Muscle layer of colon (tissue), 2 donors: ENCODE results near the gene TSHZ3.

Experiments used
- H3K27ac ChIP-seq: one replicate; pipeline ENCODE4 v1.7.0; 2013; ENCODE audit warnings: low read depth, mild to moderate bottlenecking, low read length, moderate library complexity
- H3K27me3 ChIP-seq, 2 donors: one replicate each; pipeline ENCODE4 v1.7.0; 2013; ENCODE audit warnings: low read length in 2 of 2, mild to moderate bottlenecking in 2 of 2; ENCODE audit not compliant: insufficient read depth in 2 of 2, control insufficient read depth in 1 of 2
- H3K36me3 ChIP-seq: one replicate; pipeline ENCODE4 v1.7.0; 2013; ENCODE audit warnings: mild to moderate bottlenecking, low read length; ENCODE audit not compliant: insufficient read depth
- H3K4me1 ChIP-seq: one replicate; pipeline ENCODE4 v1.7.0; 2013; ENCODE audit warnings: mild to moderate bottlenecking, low read length; ENCODE audit not compliant: insufficient read depth
- H3K4me3 ChIP-seq, 2 donors: one replicate each; pipeline ENCODE4 v1.7.0; 2013; ENCODE audit warnings: low read length in 2 of 2, low read depth in 1 of 2, mild to moderate bottlenecking in 1 of 2, moderate library complexity in 1 of 2
- H3K9ac ChIP-seq: one replicate; pipeline ENCODE4 v1.7.0; 2013; ENCODE audit warnings: low read length
- H3K9me3 ChIP-seq: one replicate; pipeline ENCODE4 v1.7.0; 2013; ENCODE audit warnings: mild to moderate bottlenecking, low read length
- donor health status: abdominal sarcoma.
- donor health status: Adenocarcinoma of cecum.

The TSHZ3 gene

DNA sequence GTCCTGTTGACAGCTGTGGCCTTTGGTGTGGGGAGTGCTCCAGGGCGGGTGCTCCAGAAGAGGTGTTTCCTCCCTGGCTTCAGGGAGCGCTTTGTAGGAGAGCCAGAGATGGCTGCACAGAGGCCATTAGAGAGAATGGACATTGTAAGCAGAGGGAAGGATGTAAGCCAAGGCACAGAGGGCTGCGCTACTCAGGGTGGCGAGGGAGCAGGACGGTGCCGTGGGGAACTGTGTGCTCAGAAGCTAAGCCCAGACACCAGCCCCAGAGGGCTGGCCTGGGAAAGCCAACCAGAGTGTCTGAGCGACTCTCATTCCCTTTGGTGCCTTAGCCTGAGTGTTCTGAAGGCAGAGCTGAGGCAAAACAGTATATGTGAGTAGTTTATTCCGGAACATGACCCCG lies 92.2 kb downstream of the TSHZ3 start:
- Histone ChIP-seq H3K4me3 (no peak overlapping the region), H3K9ac (no peak overlapping the region)

DNA sequence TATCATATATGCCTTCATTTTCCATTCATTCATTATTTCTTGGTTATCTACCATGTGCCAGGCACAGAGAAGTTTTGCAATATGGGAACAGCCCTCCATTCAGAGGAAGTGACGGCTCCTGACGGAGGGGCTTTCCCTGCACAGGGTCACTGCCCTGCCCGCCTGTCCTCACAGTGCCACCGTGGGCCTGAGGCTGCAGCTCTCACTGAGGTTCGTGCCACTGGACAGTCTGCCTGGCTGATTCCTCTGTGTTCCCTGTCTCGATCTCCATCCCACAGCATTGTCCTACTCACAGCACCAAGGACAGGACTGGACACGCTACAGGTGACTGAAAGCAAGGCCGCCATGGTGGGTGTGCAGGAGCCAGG lies 92.7 kb downstream of the TSHZ3 start:
- no peak overlapping the region for H3K9ac ChIP-seq
- H3K36me3 ChIP-seq = no peaks in the 10 kb centered on the region
- H3K27me3 ChIP-seq = no peaks in the 10 kb centered on the region
- no peaks in the 10 kb centered on the region for H3K9me3 ChIP-seq
- no peak overlapping the region for H3K27ac ChIP-seq
- peaks cover 8% of the 10 kb centered on the region for H3K4me1 ChIP-seq
- no peak overlapping the region for H3K4me3 ChIP-seq

More for the DNA sequence above, 92.2 kb downstream of the TSHZ3 start:
- Histone ChIP-seq H3K4me1 (peaks cover 13% of the 10 kb centered on the region), H3K27ac (no peak overlapping the region), H3K36me3 (no peaks in the 10 kb centered on the region), H3K27me3 (no peaks in the 10 kb centered on the region), H3K9me3 (no peaks in the 10 kb centered on the region)

- H3K4me3 ChIP-seq = no peak overlapping the region
- H3K27me3 ChIP-seq = no peaks in the 10 kb centered on the region
- peaks cover 4% of the 10 kb centered on the region for H3K4me1 ChIP-seq
- H3K36me3 ChIP-seq = no peaks in the 10 kb centered on the region
- no peaks in the 10 kb centered on the region for H3K9me3 ChIP-seq
- H3K27ac ChIP-seq = no peak overlapping the region
- no peak overlapping the region for H3K9ac ChIP-seq
Measured at GRCh38 chr19:31255831-31256592, 93.2 kb downstream of the TSHZ3 start.

- Histone ChIP-seq H3K9ac (no peak overlapping the region), H3K27ac (no peak overlapping the region), H3K36me3 (no peaks in the 10 kb centered on the region), H3K9me3 (no peaks in the 10 kb centered on the region), H3K4me3 (no peak overlapping the region), H3K4me1 (no peaks in the 10 kb centered on the region), H3K27me3 (no peaks in the 10 kb centered on the region)
Measured at GRCh38 chr19:31255174-31255799, 93.9 kb downstream of the TSHZ3 start.

GRCh38 chr19:31254611-31255010 lies 94.6 kb downstream of the TSHZ3 start:
- no peak overlapping the region for H3K9ac ChIP-seq
- H3K4me1 ChIP-seq = no peaks in the 10 kb centered on the region
- H3K9me3 ChIP-seq = no peaks in the 10 kb centered on the region
- H3K27me3 ChIP-seq = no peaks in the 10 kb centered on the region
- no peak overlapping the region for H3K27ac ChIP-seq
- H3K36me3 ChIP-seq = no peaks in the 10 kb centered on the region
- H3K4me3 ChIP-seq = no peak overlapping the region

- Histone ChIP-seq H3K9ac (no peak overlapping the region), H3K9me3 (no peaks in the 10 kb centered on the region), H3K27ac (no peak overlapping the region), H3K27me3 (no peaks in the 10 kb centered on the region), H3K4me1 (no peaks in the 10 kb centered on the region), H3K4me3 (no peak overlapping the region), H3K36me3 (no peaks in the 10 kb centered on the region)
Measured at GRCh38 chr19:31254180-31254551, 95.1 kb downstream of the TSHZ3 start.

GRCh38 chr19:31253526-31254179 lies 95.6 kb downstream of the TSHZ3 start:
- Histone ChIP-seq H3K27me3 (no peaks in the 10 kb centered on the region), H3K9ac (no peak overlapping the region), H3K4me3 (no peak overlapping the region), H3K36me3 (no peaks in the 10 kb centered on the region), H3K4me1 (no peaks in the 10 kb centered on the region), H3K27ac (no peak overlapping the region), H3K9me3 (no peaks in the 10 kb centered on the region)

DNA sequence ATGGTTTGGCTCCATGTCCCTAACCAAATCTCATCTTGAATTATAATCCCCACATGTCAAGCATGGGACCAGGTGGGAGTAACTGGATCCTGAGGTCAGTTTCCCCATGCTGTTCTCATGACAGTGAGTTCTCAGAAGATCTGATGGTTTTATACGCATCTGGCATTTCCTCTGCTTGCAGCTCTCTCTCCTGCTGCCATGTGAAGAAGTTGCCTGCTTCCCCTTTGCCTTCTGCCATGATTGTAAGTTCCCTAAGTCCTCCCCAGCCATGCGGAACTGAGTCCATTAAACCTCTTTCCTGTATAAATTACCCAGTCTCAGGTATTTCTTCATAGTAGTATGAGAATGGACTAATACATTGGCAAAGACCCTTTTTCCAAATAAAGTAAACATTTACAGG lies 96.8 kb downstream of the TSHZ3 start:
- H3K27ac ChIP-seq = no peak overlapping the region
- H3K9me3 ChIP-seq = no peaks in the 10 kb centered on the region
- H3K27me3 ChIP-seq = no peaks in the 10 kb centered on the region
- H3K4me3 ChIP-seq = no peak overlapping the region
- no peak overlapping the region for H3K9ac ChIP-seq
- H3K36me3 ChIP-seq = no peaks in the 10 kb centered on the region
- H3K4me1 ChIP-seq = no peaks in the 10 kb centered on the region

- Histone ChIP-seq H3K4me1 (no peaks in the 10 kb centered on the region), H3K9ac (no peak overlapping the region), H3K4me3 (no peak overlapping the region), H3K36me3 (no peaks in the 10 kb centered on the region), H3K27me3 (no peaks in the 10 kb centered on the region), H3K27ac (no peak overlapping the region), H3K9me3 (no peaks in the 10 kb centered on the region)
Measured at GRCh38 chr19:31249217-31249616, 100.0 kb downstream of the TSHZ3 start.

GRCh38 chr19:31235806-31236205 lies 113.4 kb downstream of the TSHZ3 start:
- Histone ChIP-seq H3K9ac (no peak overlapping the region), H3K27ac (no peak overlapping the region), H3K36me3 (no peaks in the 10 kb centered on the region), H3K27me3 (no peaks in the 10 kb centered on the region), H3K4me3 (no peak overlapping the region), H3K4me1 (no peaks in the 10 kb centered on the region), H3K9me3 (peaks cover 1% of the 10 kb centered on the region)

- no peak overlapping the region for H3K9ac ChIP-seq
- H3K36me3 ChIP-seq = no peaks in the 10 kb centered on the region
- H3K4me3 ChIP-seq = no peak overlapping the region
- no peak overlapping the region for H3K27ac ChIP-seq
- no peaks in the 10 kb centered on the region for H3K9me3 ChIP-seq
- H3K4me1 ChIP-seq = no peaks in the 10 kb centered on the region
- no peaks in the 10 kb centered on the region for H3K27me3 ChIP-seq
Measured at GRCh38 chr19:31233295-31233800, 115.9 kb downstream of the TSHZ3 start.
